ENCODE data around the gene FAM3C.

FAM3C gene

GRCh38 chr7:121376979-121377378 is 19.1 kb downstream of the FAM3C start:
- DNase-seq: no peak

GRCh38 chr7:121373177-121373576 is 22.9 kb downstream of the FAM3C start:
- no peak for DNase-seq

GRCh38 chr7:121372376-121373010 is 23.6 kb downstream of the FAM3C start:
- no peak for DNase-seq

GRCh38 chr7:121371883-121372282 is 24.2 kb downstream of the FAM3C start:
- no peak for DNase-seq

- no peak for DNase-seq
Observed at GRCh38 chr7:121371367-121371766, 24.7 kb downstream of the FAM3C start.

- no peak for DNase-seq
Observed at GRCh38 chr7:121369462-121369861, 26.6 kb downstream of the FAM3C start.

GRCh38 chr7:121366852-121367431 is 29.2 kb downstream of the FAM3C start:
- DNase-seq: no peak

- DNase-seq: no peak
Observed at GRCh38 chr7:121360564-121360963, 35.5 kb downstream of the FAM3C start.

- no peak for DNase-seq
Observed at GRCh38 chr7:121355574-121355973, 40.5 kb downstream of the FAM3C start.

GRCh38 chr7:121352323-121352722 is 43.8 kb downstream of the FAM3C start:
- DNase-seq: no peak

GRCh38 chr7:121351682-121352081 is 44.4 kb downstream of the FAM3C start:
- DNase-seq: no peak

- DNase-seq: no peak
Observed at GRCh38 chr7:121344497-121344896, 51.6 kb downstream of the FAM3C start.

- no peak for DNase-seq
Observed at GRCh38 chr7:121344093-121344492, 52.0 kb downstream of the FAM3C start.

GRCh38 chr7:121343302-121343701 is 52.8 kb downstream of the FAM3C start:
- DNase-seq: no peak

GRCh38 chr7:121342631-121343030 is 53.5 kb downstream of the FAM3C start:
- no peak for DNase-seq

- DNase-seq: no peak
Observed at GRCh38 chr7:121341933-121342332, 54.2 kb downstream of the FAM3C start.

GRCh38 chr7:121339082-121339481 is 57.0 kb downstream of the FAM3C start:
- no peak for DNase-seq

- no peak for DNase-seq
Observed at GRCh38 chr7:121337398-121337797, 58.7 kb downstream of the FAM3C start.

GRCh38 chr7:121336579-121336978 is 59.5 kb downstream of the FAM3C start:
- no peak for DNase-seq

GRCh38 chr7:121334875-121335648 is 61.0 kb downstream of the FAM3C start:
- no peak for DNase-seq

- DNase-seq: no peak
Observed at GRCh38 chr7:121334376-121334775, 61.7 kb downstream of the FAM3C start.

GRCh38 chr7:121331574-121331973 is 64.5 kb downstream of the FAM3C start:
- no peak for DNase-seq

GRCh38 chr7:121331048-121331447 is 65.1 kb downstream of the FAM3C start:
- DNase-seq: no peak

Data from GOT3 (cell line).